HG03060 (cell line): ENCODE measurements around the gene MILR1.
"Not testable (repeated sequence)": the region's sequence is repeated elsewhere in the genome, so short reads cannot be mapped to it uniquely, and the experiment has no call there.

Source experiments
- ATAC-seq: cut with Tn5 transposase; IDR thresholded peaks from one replicate; pipeline ENCODE4 v1.9.1; 2021; ENCODE audit warnings: low read depth, moderate number of reproducible peaks; ENCODE audit not compliant: unreplicated experiment

MILR1 gene

GRCh38 chr17:64425191-64425590, 23.7 kb upstream of the MILR1 start:
- no peak for ATAC-seq

- ATAC-seq, result no peak
Observed at GRCh38 chr17:64426596-64426995, 22.3 kb upstream of the MILR1 start.

GRCh38 chr17:64428406-64428805, 20.5 kb upstream of the MILR1 start:
- ATAC-seq, result no peak

- not testable (repeated sequence) for ATAC-seq
Observed at GRCh38 chr17:64430036-64430435, 18.9 kb upstream of the MILR1 start.

GRCh38 chr17:64431534-64431933, 17.4 kb upstream of the MILR1 start:
- ATAC-seq, result no peak

GRCh38 chr17:64437944-64438525, 10.9 kb upstream of the MILR1 start:
- ATAC-seq, result no peak

- ATAC-seq, result not testable (repeated sequence)
Observed at GRCh38 chr17:64439521-64439920, 9.4 kb upstream of the MILR1 start.

- ATAC-seq, result no peak
Observed at GRCh38 chr17:64439956-64440355, 9.0 kb upstream of the MILR1 start.

GRCh38 chr17:64441772-64442540, 7.0 kb upstream of the MILR1 start:
- no peak for ATAC-seq

GRCh38 chr17:64442541-64442971, 6.4 kb upstream of the MILR1 start:
- ATAC-seq, result no peak

- no peak for ATAC-seq
Observed at GRCh38 chr17:64443086-64443760, 5.7 kb upstream of the MILR1 start.

- no peak for ATAC-seq
Observed at GRCh38 chr17:64447526-64447925, 1.4 kb upstream of the MILR1 start.

GRCh38 chr17:64449545-64449944, 630 bp downstream of the MILR1 start:
- no peak for ATAC-seq

- ATAC-seq, result no peak
Observed at GRCh38 chr17:64455993-64456885, 7.3 kb downstream of the MILR1 start.

- ATAC-seq, result no peak
Observed at GRCh38 chr17:64457156-64457555, 8.2 kb downstream of the MILR1 start.

GRCh38 chr17:64458756-64459155, 9.8 kb downstream of the MILR1 start:
- ATAC-seq, result no peak

- no peak for ATAC-seq
Observed at GRCh38 chr17:64459284-64459747, 10.4 kb downstream of the MILR1 start.

GRCh38 chr17:64459818-64460217, 10.9 kb downstream of the MILR1 start:
- ATAC-seq, result not testable (repeated sequence)

GRCh38 chr17:64460955-64461354, 12.0 kb downstream of the MILR1 start:
- ATAC-seq, result no peak

GRCh38 chr17:64461788-64462187, 12.9 kb downstream of the MILR1 start:
- no peak for ATAC-seq
